Measurements from ENCODE around the gene AKAP5.

DNA sequence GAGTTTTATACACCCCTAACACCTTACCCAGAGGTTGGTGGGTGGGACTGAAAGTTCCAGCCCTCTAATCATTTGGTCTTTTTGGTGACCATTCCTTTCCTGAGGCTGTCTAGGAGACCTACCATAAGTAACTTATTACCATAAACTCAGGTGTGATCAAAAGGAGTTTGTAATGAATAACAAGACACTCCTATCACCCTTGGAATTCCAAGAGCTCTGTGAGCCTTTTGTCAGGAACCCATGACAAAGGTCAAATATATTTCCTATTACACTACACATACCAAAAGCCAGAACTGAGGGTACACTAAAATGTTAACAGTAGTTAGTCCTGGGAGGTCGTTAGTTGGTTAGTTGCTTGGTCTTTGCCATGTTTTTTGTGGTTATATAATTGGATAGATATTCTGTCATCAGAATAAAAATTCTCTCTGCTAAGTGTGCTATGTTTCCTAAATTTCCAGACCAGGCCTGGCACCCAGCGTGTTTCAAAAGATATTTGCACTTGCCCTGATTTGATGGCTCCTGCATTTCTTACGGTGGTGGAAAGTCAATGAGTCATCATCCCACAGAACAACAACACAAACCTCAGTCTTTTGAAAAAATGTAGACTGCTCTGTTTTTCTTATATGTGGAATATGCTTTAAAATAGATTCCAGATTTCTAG is 27.0 kb upstream of the AKAP5 start:
- TF ChIP-seq POLR2AphosphoS5 (IDR thresholded peaks at IDR 0.05; ENCODE audit: low read depth, low read length) (no peak), POLR2A (IDR thresholded peaks at IDR 0.05; ENCODE audit: low read depth, low read length) (no peak), TAF1 (IDR thresholded peaks at IDR 0.05; ENCODE audit: borderline replicate concordance, low read depth, low read length) (no peak)

Measured in GM12892 (cell line).